B cell (primary cell): ENCODE measurements around the gene LCN1. TPM values are rescaled to one million over a fixed set of nuclear protein-coding genes. Genes with fewer than 3 reads are reported as not detected.

Experiments used
- ATAC-seq: fragments of 200-7000 bp; cut with Tn5 transposase; one replicate; pipeline ENCODE4 v1.10.0; 2021; ENCODE audit warnings: low read depth, mild to moderate bottlenecking, moderate number of reproducible peaks, moderate library complexity
- CTCF ChIA-PET: fragments of 350-600 bp; sonication (Branson Sonifier 250); formaldehyde crosslinking; loops from one replicate; lab custom pipeline; 2021; ENCODE audit warnings: antibody characterized with exemption, inconsistent platforms; lab: Charles Lee
- POLR2A ChIA-PET: fragments of 350-600 bp; sonication (Branson Sonifier 250); formaldehyde crosslinking; loops from one replicate; lab custom pipeline; 2021; ENCODE audit warnings: antibody characterized with exemption; lab: Charles Lee
- DNase-seq: peaks from one replicate; pipeline ENCODE4 v3.0.0; 2013
- H2AFZ ChIP-seq: 2 replicates; pipeline ENCODE4 v1.6.1; 2012; ENCODE audit warnings: mild to moderate bottlenecking, low read depth, low read length; ENCODE audit not compliant: insufficient read depth, poor library complexity, severe bottlenecking
- H3K27ac ChIP-seq, 2 donors: 1 replicate in 1 of 2; 2 replicates in 1 of 2; pipeline ENCODE4 v1.5.1; 2012 to 2013; ENCODE audit warnings: low read length in 2 of 2, mild to moderate bottlenecking in 2 of 2, moderate library complexity in 1 of 2
- H3K27me3 ChIP-seq, 4 experiments: fragments of 200-600 bp in 1 of 4; sonication (generic) in 1 of 4; replicated peaks in 1 of 4; 1 replicate in 2 of 4; 2 replicates in 2 of 4; pipeline versions ENCODE4 v1.6.1 to v1.7.0; 2013 to 2016; ENCODE audit warnings: low read length in 3 of 4, mild to moderate bottlenecking in 2 of 4, mixed read lengths in 1 of 4, moderate library complexity in 1 of 4; ENCODE audit not compliant: insufficient read depth in 4 of 4, control insufficient read depth in 3 of 4; ENCODE audit errors: control extremely low read depth in 1 of 4
- H3K36me3 ChIP-seq, 2 experiments: replicated peaks in 1 of 2; 1 replicate in 1 of 2; 2 replicates in 1 of 2; pipeline versions ENCODE4 v1.6.1 to v1.7.1; 2013; ENCODE audit warnings: low read length in 1 of 2; ENCODE audit not compliant: insufficient read depth in 2 of 2, control insufficient read depth in 1 of 2; ENCODE audit errors: control extremely low read depth in 1 of 2, extremely low read depth in 1 of 2
- H3K4me1 ChIP-seq, 2 donors: fragments of 200-600 bp in 1 of 2; sonication (generic) in 1 of 2; 1 replicate in 1 of 2; 2 replicates in 1 of 2; pipeline versions ENCODE4 v1.5.1 to v1.6.1; 2013 to 2017; ENCODE audit warnings: low read length in 2 of 2; ENCODE audit not compliant: control insufficient read depth in 2 of 2, insufficient read depth in 2 of 2
- H3K4me2 ChIP-seq: replicated peaks from 2 replicates; pipeline ENCODE3; 2012; ENCODE audit warnings: mild to moderate bottlenecking, low read depth, low read length; ENCODE audit not compliant: poor library complexity, severe bottlenecking
- H3K4me3 ChIP-seq, 5 experiments: fragments of 200-600 bp in 1 of 5; sonication (generic) in 1 of 5; 1 replicate in 3 of 5; 2 replicates in 2 of 5; pipeline versions ENCODE4 v1.5.1 to v1.7.0; 2011 to 2016; ENCODE audit warnings: low read length in 4 of 5, mild to moderate bottlenecking in 4 of 5, low read depth in 2 of 5, control low read depth in 1 of 5, moderate library complexity in 1 of 5; ENCODE audit not compliant: insufficient read depth in 1 of 5; ENCODE audit errors: control extremely low read depth in 1 of 5, extremely low read depth in 1 of 5
- H3K79me2 ChIP-seq: fragments of 200-600 bp; sonication (generic); one replicate; pipeline ENCODE4 v1.6.0; 2016; ENCODE audit warnings: low read length; ENCODE audit not compliant: control insufficient read depth, insufficient read depth
- H3K9ac ChIP-seq: fragments of 200-600 bp; sonication (generic); 2 replicates; pipeline ENCODE4 v1.6.1; 2017; ENCODE audit warnings: mild to moderate bottlenecking, low read length, moderate library complexity
- H3K9me3 ChIP-seq, 3 donors: one replicate each; pipeline versions ENCODE4 v1.6.1 to v1.7.1; 2013; ENCODE audit warnings: low read length in 2 of 3; ENCODE audit not compliant: control insufficient read depth in 2 of 3, insufficient read depth in 1 of 3; ENCODE audit errors: control extremely low read depth in 1 of 3
- H4K20me1 ChIP-seq: 2 replicates; pipeline ENCODE4 v1.6.0; 2012; ENCODE audit warnings: mild to moderate bottlenecking, low read length; ENCODE audit not compliant: insufficient read depth, control insufficient read depth, poor library complexity, severe bottlenecking
- H3K27ac Mint-ChIP-seq: one replicate; pipeline ENCODE4 v1.8.0; 2021; ENCODE audit warnings: mixed read lengths
- H3K27me3 Mint-ChIP-seq: one replicate; pipeline ENCODE4 v1.8.0; 2021; ENCODE audit warnings: mixed read lengths
- H3K4me1 Mint-ChIP-seq: one replicate; pipeline ENCODE4 v1.8.0; 2021; ENCODE audit warnings: mixed read lengths
- H3K4me3 Mint-ChIP-seq: one replicate; pipeline ENCODE4 v1.8.0; 2021; ENCODE audit warnings: mixed read lengths
- H3K9me3 Mint-ChIP-seq: one replicate; pipeline ENCODE4 v1.8.0; 2022; ENCODE audit warnings: mixed read lengths; ENCODE audit not compliant: insufficient read depth
- EZH2 ChIP-seq: IDR thresholded peaks from 2 replicates; pipeline ENCODE4 v1.6.1; 2012; ENCODE audit warnings: borderline replicate concordance, low read depth, mild to moderate bottlenecking, moderate library complexity, low read length; ENCODE audit not compliant: insufficient read depth, poor library complexity, severe bottlenecking
- WGBS: methylation state at CpG from one replicate; pipeline ENCODE4 v1.1.5; 2013; ENCODE audit warnings: missing lambda C conversion rate; ENCODE audit not compliant: insufficient coverage; 5-methylcytosine and 5-hydroxymethylcytosine counted together
- intact Hi-C: fragments of 100-400 bp; cut with micrococcal nuclease; formaldehyde crosslinking; loops from one replicate; pipeline ENCODE4 v1.10.0; 2022
- polyA plus RNA-seq: library from polyadenylated mRNA; depleted of rRNA; stranded (reverse); fragments of >200 nt; gene quantifications from 2 replicates; pipeline ENCODE4 v1.2.3, GENCODE V29; 2012
- total RNA-seq, 2 donors: library from RNA; stranded (reverse); fragments of 120-200 nt in 1 of 2; gene quantifications; 1 replicate in 1 of 2; 2 replicates in 1 of 2; pipeline versions ENCODE4 v1.2.3 to v1.2.4, GENCODE V29; 2013 to 2022
- TF ChIP-seq, protein P1 (sequence below): fragments of 200-600 bp; IDR thresholded peaks from one replicate; pipeline ENCODE4 v1.8.0; 2022; ENCODE audit warnings: antibody characterized with exemption, mild to moderate bottlenecking

Gene LCN1
- total and polyA plus RNA-seq, 2 donors (not counting 1 experiment from before 2014, with no cell fraction given): not detected

GRCh38 chr9:135559606-135560005 is 38.4 kb downstream of the LCN1 start:
- 76% methylated on average over 7 of the region's 11 CpGs for WGBS
- peaks cover 0 to 6% (median 0%) of the 10 kb centered on the region in 3 donors for H3K9me3 ChIP-seq
- no peak overlapping the region for H3K27ac ChIP-seq
- ATAC-seq: no peak
- H3K4me1 Mint-ChIP-seq: no peaks in the 10 kb centered on the region
- CTCF ChIA-PET: no interaction called here
- POLR2A ChIA-PET: no interaction called here
- H3K4me1 ChIP-seq: no peaks in the 10 kb centered on the region
- H3K4me3 ChIP-seq: no peak overlapping the region
- H3K27ac Mint-ChIP-seq: no peak overlapping the region
- peaks cover 3% of the 10 kb centered on the region for H3K9me3 Mint-ChIP-seq
- H2AFZ ChIP-seq: no peak overlapping the region
- H3K9ac ChIP-seq: no peak overlapping the region
- peaks cover 5% of the 10 kb centered on the region for H3K27me3 Mint-ChIP-seq
- no peaks in the 10 kb centered on the region for H3K79me2 ChIP-seq
- intact Hi-C loops: no loop called here
- DNase-seq: no peak
- TF ChIP-seq EZH2: no peak
- no peak overlapping the region for H3K4me2 ChIP-seq
- H3K27me3 ChIP-seq: peaks cover 0 to 2% (median 0%) of the 10 kb centered on the region in 4 experiments
- H3K4me3 Mint-ChIP-seq: no peak overlapping the region
- H4K20me1 ChIP-seq: no peaks in the 10 kb centered on the region
- H3K36me3 ChIP-seq: no peaks in the 10 kb centered on the region

DNA sequence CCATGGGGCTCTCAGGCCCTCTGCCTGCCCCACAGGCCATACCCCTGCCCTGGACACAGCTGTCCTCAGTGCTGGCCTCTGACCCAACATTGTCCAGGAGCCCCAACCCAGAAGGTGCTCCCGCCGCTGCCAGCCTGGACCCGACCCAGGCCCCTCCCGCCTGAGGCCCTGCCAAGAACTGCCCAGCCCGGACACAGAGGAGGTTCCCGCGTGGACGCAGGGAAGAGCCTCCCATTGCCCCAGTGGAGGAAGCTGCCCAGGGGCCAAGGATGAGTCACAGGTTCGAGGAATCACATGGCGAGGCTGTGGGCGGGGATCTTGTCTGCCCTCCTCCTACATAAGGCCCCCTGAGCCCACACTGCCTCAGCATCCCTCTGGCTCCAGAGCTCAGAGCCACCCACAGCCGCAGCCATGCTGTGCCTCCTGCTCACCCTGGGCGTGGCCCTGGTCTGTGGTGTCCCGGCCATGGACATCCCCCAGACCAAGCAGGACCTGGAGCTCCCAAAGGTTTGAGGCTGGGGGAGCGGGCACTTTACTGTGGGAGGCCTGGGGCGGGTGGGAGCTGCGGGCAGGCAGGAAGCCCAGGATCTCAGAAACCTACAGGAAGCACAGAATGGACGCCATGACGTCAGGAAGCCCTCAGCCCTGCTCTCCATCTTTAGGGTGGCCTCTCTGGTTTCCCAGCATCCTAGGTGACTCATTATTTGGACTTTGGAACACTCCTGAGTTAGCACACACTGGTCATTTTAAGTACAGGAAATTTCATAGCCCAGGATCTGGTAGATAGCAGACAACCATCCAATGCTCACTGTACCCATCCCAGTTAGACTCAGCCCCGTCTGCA is 40.4 kb downstream of the LCN1 start, which contains the start of gene PAEP:
Gene PAEP, plus strand, starts transcription at position 366 of the 844 bp plus-strand sequence.
- H3K4me2 ChIP-seq: no peak within 1 kb of the TSS
- ChIA-PET POLR2A (no interaction called here), CTCF (no interaction called here)
- no peaks in the 10 kb centered on the region for H4K20me1 ChIP-seq
- TF ChIP-seq, protein P1, sequence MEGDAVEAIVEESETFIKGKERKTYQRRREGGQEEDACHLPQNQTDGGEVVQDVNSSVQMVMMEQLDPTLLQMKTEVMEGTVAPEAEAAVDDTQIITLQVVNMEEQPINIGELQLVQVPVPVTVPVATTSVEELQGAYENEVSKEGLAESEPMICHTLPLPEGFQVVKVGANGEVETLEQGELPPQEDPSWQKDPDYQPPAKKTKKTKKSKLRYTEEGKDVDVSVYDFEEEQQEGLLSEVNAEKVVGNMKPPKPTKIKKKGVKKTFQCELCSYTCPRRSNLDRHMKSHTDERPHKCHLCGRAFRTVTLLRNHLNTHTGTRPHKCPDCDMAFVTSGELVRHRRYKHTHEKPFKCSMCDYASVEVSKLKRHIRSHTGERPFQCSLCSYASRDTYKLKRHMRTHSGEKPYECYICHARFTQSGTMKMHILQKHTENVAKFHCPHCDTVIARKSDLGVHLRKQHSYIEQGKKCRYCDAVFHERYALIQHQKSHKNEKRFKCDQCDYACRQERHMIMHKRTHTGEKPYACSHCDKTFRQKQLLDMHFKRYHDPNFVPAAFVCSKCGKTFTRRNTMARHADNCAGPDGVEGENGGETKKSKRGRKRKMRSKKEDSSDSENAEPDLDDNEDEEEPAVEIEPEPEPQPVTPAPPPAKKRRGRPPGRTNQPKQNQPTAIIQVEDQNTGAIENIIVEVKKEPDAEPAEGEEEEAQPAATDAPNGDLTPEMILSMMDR: no peak
- no peak for TF ChIP-seq EZH2
- DNase-seq (no peak), ATAC-seq (no peak)
- no peaks in the 10 kb centered on the region for H3K36me3 ChIP-seq
- H3K79me2 ChIP-seq: no peaks in the 10 kb centered on the region
- no peak within 1 kb of the TSS for H3K27ac Mint-ChIP-seq
- H3K4me1 ChIP-seq: no peaks in the 10 kb centered on the region
- peaks cover 5% of the 10 kb centered on the region for H3K27me3 Mint-ChIP-seq
- H2AFZ ChIP-seq: no peak within 1 kb of the TSS
- no peak within 1 kb of the TSS for H3K4me3 Mint-ChIP-seq
- intact Hi-C loops: no loop called here
- H3K9me3 ChIP-seq: peaks cover 0 to 4% (median 0%) of the 10 kb centered on the region in 3 donors
- H3K9ac ChIP-seq: no peak within 1 kb of the TSS
- no peak within 1 kb of the TSS for H3K27ac ChIP-seq
- H3K4me1 Mint-ChIP-seq: no peaks in the 10 kb centered on the region
- WGBS: 89% methylated on average over 20 of the region's 20 CpGs
- no peak within 1 kb of the TSS for H3K4me3 ChIP-seq
- H3K9me3 Mint-ChIP-seq: no peaks in the 10 kb centered on the region
- H3K27me3 ChIP-seq: peaks cover 0 to 2% (median under 1%) of the 10 kb centered on the region in 4 experiments
